Activated CD4-positive, CD25-positive, alpha-beta regulatory T cell treated with anti-CD3 and anti-CD28 coated beads, Interleukin-2, amount 50 U/mL, for 16 hours (primary cell): ENCODE data around the gene ARHGAP40.

Experiments used
- DNase-seq: peaks from one replicate; pipeline ENCODE4 v3.0.0-alpha.2; 2020; ENCODE audit warnings: low read depth, low spot score

ARHGAP40 gene

DNA sequence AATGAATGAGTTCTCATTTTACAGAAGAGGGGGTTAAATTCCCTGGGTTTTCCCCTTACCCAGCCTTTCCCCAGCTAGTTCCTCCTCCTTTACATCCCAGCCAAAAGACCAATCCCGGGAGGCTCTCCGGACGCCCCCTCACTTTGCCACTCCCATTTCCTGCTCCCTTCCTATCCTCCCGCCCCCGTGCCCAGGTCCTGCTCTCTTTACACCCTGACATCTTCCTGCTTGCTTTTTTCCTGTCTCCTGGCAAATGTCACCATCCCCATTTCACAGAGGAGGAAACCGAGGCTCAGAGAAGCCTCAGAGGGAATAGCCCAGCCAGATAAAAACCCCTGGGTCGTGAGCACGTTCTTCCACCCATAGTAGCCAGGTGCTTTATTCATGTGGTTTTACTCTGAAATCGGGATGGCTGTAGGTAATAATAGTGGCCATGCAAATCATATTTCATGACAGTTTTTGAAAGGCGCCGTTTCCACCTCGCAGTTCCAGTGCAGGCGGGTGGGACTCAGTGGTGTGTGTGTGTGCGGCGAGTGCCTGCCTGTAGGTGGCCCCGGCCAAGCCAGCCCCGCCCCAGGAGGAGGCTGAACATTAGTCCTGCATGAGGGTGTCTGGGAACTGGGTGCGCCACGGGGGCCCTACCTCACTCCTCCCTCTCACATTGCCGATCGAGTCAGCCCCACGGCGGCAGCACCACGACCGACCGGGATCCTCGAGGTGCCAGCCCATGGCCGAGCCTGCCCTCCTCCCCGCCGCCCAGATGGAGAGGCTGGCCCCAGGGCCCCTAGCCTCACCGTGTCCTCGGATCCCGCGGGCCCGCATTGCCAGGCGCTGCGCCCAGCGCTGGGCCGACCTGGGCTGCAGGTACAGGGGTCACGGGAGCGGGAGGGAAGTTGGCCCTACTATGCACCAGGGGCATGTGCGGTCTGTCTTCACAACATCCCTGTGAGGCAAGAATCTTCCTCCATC lies at the start of gene ARHGAP40:
ARHGAP40 (plus strand) TSS at position 594 of the 969 bp plus-strand sequence.
- no peak for DNase-seq

DNA sequence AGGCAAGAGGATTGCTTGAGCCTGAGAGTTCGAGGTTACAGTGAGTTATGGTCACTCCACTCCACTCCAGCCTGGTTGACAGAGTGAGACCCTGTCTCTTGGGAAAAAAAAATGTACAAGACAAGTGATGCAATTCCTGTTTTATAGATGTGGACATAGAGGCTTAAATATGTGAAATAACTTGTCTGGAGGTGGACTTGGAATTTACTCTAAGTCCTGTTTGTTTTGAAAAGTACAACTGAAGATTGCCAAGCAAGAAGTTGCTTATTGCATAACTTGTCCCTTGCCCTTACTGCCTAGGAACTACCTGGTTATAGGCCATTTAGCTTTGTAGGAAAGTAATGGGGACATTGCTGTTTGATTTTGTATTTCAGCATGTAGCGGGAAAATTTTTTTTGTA lies 46.6 kb upstream of the ARHGAP40 start:
- no peak for DNase-seq

DNA sequence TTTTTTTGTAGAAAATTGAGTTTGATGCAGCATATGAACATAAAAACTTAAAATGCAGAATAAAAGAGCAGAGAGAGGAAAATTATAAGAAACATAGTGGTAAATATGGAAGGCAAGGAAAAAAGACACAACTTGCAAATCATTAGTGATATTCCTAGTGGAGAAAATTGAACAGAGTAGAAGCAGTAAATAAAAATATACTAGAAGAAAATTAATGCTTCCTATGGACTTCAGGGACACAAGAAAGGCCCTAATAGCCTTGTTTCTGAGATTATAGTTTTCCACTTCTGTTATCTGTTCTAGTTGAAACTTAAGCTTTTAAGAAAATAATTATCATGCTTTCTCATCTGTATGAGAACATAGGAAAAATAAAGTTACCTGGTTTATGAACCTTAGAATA lies 46.2 kb upstream of the ARHGAP40 start:
- no peak for DNase-seq

DNA sequence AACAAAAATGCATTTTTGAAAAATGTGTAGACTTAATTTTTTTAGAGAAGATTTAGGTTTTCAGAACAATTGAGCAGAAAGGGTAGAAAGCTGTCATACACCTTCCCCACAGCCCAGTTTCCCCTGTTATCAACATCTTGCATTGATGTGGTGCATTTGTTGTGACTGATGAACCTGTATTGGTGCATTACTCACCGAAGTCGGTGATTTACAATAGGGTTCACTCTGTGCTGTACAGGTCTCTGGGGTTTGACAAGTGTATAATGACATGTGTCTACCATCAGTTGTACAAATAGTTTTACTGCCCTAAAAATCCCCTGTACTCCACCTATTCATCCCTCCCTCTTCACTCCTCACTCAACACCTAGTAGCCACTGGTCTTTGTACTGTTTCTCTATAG lies 44.4 kb upstream of the ARHGAP40 start:
- DNase-seq = no peak

DNA sequence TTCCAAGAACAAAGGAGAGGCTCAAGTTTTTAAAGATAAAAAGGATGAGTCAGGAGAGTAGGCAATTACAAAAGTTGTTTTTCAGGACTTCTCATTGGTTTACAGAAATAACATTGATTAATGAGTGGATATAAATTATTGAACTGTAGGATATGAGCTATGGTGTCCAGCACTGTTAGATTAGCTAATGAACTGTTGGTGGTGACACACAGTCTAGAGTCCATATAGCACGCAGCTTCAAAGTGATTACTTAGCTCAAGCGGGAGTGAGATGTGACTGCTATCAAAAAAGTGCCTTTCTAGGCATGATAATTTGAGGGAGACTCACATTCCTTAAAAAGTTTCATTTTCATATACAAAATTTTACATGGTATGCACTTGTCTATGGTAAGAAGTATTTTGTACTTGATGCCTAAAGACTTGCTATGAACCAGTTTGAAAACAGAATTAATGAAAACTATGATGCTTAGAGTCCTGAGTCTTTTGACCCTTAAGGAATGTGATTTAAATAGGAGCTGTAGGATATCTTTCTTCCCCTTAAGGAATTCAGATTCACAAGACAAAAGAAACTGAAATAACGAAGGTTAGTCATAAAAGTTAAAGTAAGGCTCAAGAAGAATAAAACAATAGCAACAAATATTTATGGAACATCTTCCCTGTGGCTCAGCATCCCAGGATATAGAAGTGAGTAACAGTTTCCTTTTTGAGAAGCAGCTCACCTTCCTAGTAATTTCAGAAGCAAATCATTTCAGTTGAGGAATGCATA lies 42.8 kb upstream of the ARHGAP40 start:
- DNase-seq = no peak

DNA sequence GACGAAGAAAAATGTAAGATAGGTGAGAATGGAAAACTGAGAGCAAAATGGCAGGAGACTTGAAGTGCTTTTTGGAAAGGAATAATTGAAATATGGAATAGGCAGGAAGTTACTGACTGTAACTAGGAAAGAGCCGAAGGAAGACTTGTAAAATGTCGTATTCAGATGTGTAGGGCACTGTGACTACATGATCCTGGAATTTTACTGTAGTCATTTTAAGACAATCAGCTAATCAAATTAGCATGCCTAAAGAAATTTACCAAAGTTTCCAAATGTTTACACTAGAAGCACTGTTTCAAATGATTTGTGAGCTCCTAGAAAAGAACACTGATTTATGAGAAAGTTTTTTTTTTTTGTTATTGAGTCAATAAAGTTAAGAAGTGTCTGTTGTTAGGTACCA lies 41.8 kb upstream of the ARHGAP40 start:
- no peak for DNase-seq

DNA sequence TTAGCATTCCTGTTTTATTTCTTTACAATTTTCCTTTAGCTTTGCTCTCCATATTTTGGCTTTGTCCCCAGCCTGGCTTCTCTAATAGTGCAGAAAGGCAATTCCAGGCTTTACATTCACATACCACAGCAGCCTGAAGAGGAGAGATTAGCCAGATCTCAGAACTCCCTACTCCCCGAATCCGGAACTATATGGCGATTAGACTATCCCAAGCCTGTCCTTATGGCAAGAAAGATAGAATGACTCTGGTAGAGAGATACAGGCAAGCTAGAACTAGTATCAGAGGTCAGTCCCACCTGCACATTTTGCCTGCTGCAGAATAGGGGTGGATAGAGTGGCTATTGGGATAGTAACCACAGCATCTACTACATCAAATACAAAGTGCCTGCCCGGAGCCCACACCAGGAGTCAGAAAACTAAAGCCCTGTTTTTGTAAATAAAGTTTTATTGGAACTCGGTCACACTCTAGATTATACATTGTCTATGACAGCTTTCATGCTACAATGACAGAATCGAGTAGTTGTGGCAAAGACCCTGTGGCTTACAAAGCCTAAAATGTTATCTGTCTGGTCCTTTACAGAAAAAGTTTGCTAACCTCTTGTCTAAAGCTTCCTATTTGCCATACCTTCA lies 37.7 kb upstream of the ARHGAP40 start:
- DNase-seq = no peak

DNA sequence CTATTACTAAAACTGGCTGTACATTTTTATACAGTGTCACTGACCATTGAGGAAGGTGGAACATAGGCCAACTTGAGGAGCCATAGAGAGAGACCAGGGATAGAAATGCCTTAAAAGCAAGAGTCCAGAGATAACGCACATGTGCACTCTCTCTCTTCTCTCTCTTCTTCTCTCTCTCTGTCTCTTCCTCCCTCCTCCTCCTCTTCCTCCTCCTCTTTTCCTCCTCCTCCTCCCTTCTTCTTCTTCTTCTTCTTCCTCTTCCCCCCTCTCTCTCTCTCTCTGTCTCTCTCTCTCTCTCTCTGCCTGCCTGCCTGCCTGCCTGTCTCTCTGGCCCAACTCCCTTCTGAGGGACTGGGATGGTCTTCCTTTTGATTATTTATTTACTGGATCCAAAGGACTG lies 36.9 kb upstream of the ARHGAP40 start:
- DNase-seq = no peak

DNA sequence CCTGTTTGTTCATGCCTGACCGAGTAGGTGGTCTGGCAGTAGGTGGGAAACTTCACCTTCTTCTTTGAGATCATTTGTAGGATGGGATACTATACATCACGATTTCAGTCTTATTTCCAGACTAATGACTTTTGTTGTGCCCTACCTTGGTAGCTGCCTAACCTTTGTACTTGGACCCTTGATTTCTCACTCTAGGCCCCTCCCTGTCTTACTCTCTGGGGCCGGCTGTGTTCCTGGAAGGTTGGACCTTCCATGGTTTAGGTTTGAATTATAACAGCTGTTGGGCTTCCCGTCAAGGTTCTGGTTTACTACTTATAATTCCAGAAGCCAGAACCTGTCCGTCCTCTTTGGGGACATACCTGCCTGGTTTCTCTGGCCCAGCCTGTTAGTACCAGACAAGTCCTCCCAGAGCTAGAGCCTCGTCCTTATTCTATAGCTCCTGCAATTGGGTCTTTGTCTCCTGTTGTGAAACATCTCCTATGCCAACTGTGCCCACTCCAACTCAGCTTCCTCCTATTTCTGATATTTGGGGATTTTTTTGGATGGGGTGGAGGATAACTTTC lies 35.5 kb upstream of the ARHGAP40 start:
- DNase-seq = no peak

DNA sequence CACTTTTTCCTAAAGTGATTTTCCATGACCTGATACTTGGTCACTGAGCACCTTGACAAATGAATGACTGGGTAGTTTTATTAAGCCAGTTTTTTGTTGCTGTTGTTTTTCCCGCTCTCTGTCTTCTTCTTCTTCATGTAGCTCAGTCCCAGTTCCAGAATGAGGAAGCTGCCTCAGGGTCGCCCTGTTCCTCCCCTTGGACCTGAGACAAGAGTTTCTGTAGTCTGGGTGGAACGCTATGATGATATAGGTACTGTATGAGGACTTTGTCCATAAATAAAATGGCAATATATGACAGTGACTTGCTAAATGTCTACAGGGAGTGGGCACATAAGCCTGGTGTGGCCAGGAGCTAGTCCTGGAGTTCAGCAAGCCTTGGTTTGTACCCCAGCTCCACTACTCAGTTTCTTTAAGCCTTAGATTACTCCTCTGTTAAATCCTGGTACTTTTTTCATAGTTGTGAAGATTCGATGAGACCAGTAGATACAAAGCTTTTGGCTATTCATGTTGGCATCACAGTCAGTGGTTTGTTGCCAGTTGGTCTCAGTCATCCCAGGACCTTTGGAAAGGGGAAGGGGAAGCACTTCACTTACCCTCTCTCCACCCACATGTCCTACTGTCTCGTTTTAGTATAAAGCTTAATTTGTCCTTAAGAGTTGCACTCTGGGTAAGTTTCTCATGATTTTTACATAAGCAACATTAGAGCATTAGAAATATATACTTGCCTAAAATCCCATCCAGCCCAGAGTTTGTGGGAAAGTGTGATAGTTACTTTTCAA lies 31.7 kb upstream of the ARHGAP40 start:
- no peak for DNase-seq

DNA sequence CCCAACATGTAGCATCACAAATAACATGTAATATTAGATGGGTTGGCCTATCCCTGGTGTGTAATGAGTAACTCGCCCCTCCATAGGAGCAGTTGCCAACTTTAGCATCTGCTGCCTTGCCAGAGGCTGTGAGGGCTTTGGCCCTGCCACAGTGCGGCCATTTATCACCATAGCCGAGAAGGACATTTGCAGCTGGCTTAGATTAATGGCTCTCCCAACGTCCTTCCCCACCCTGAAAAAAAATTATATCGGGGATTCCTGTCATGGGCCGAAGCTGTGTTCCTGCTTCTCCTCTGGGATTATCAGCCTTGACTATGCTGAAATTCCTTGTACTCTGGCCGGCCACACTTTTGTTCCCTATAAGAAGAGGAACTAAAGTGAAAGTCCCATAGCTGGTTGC lies 28.2 kb upstream of the ARHGAP40 start:
- DNase-seq = no peak

DNA sequence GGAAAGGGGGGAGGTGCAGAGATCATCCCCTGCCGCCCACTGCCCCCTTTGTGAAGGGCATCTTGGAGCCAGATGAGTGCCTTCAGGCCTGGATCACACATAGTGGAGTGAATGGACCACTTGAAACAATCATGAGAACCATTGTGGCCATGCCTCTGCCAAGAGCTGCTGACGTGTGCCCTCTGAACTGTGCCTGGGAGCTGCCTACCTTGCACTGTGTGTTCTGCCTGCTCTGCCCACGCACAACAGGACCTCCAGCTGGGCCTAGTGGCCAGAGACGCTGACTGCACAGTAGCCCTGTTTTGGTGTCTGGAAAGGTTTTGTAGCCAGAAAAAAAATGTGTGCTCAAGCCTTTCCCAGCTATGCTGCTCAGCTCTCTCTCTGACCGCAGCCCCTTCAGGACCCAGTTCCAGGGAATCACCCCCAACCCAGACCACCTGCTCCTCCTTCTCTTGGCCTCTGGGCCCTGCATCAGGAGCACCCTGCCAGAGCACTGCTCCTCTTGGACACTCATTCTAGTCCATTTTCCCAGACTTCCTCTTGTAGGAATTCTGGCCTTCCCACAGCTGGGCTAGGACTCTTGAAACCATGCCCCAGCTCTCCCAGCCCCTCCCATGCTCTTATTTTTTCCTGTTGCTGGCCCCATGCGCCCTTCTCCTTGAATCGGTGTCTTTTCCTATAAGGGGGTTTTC lies 22.2 kb upstream of the ARHGAP40 start:
- DNase-seq = no peak

DNA sequence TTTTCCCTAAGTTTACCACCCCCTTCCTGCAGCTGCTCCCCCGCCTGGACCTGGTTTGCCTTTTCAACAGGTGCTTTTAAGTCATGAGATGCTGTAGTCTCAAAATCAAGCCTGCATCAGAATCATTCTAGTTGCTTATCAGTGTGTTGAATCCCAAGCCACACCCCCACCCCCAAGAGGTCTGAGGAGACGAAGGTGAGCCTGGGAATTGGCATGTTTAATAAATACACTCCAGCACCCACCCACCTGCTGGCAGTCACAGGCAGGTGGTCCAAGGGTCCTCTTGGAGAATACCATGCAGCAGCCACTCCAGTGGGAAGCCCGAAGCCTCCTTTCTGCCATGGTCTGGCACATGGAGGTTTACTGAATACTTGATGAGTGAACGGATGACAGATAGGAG lies 21.7 kb upstream of the ARHGAP40 start:
- no peak for DNase-seq

DNA sequence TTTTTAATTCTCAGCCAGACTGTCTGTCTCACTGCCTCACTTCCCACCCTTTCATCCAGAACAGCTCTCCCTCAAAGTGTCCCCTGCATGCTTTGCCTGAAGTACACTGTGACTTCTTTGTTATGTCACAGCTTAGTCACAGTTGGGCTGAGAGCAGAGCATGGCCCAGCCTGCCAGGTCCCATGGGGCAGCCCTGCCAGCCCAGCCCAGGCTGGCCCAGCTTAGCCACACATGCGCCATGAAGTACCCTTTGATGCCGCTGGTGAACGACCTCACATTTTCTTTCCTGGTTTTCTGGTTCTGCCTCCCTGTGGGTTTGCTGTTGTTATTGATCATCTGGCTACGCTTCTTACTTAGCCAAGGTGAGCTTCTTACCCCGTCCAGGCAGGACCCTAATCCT lies 20.6 kb upstream of the ARHGAP40 start, which contains the start of gene ADIG:
ADIG (plus strand) TSS at position 185 of the 400 bp plus-strand sequence; CDS start at position 239, 54 bp downstream.
- no peak for DNase-seq

DNA sequence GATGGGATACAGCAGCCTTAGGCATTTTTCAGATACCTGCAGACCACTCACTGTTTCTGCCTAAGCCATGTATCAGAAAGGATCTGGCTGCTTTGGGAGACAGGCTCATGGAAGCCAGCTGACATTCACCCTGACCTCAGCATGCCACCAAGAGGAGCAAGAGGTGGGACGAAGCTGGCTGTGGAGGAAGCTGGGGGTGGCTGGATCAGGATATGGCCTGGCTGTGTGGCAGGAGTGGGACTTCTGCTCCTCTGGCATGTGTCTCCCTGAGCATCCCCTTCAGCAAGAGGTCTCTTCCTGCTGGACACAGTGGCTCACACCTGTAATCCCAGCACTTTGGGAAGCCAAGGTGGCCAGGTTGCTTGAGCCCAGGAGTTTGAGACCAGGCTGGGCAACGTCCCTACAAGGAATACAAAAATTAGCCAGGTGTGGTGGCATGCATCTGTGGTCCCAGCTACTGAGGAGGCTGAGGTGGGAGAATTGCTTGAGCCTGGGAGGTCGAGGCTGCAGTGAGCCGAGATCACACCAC lies 19.7 kb upstream of the ARHGAP40 start:
- DNase-seq = no peak

DNA sequence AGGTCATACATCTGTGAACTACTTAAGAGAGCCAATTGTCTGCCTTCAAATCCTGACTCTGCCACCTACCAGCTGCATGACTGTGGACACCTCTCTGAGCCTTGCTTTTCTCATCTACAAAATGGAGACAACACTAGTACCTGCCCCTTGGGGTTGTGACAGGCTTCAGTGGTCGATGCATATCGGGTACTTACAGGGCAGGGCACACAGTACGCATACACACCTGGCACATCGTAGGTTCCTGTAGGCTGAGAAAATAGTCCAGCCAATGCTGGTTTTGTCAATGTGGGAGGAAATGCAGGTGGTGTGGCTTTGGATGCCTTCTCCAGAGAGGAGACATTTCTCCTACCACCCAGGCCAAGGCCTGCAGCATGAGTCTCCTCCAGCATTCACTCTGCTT lies 18.3 kb upstream of the ARHGAP40 start:
- DNase-seq = no peak

DNA sequence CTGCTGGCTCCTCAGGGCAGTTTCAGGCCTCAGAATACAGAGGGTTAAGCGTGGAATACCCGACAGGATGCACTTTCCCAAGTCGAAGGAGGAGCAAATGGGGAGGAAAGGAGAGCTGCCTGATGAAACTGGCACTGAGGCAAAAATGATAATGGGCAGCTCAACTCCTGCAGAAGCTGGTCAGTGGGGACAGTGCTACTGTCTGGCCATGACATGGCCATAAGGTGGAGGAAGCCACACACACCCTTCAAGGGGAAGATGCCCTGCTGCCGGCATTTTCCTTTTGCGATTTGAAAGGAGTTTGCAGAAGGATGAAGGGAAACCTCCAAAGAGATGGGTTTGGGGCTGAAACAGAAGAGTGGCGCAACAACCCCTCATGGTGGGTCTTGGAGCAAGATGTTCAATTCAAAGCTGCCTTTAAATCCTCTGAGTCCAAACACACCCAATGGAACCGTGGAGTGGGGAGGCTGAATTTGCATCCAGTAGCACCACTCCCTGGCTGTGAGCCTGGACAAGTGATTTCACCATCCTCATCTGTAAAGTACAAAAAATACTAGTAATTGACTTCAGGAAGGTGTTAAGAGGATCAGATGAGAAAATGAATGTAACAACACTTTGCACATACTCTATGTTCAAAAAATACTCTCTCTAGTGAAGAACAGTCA lies 17.4 kb upstream of the ARHGAP40 start:
- DNase-seq = no peak

DNA sequence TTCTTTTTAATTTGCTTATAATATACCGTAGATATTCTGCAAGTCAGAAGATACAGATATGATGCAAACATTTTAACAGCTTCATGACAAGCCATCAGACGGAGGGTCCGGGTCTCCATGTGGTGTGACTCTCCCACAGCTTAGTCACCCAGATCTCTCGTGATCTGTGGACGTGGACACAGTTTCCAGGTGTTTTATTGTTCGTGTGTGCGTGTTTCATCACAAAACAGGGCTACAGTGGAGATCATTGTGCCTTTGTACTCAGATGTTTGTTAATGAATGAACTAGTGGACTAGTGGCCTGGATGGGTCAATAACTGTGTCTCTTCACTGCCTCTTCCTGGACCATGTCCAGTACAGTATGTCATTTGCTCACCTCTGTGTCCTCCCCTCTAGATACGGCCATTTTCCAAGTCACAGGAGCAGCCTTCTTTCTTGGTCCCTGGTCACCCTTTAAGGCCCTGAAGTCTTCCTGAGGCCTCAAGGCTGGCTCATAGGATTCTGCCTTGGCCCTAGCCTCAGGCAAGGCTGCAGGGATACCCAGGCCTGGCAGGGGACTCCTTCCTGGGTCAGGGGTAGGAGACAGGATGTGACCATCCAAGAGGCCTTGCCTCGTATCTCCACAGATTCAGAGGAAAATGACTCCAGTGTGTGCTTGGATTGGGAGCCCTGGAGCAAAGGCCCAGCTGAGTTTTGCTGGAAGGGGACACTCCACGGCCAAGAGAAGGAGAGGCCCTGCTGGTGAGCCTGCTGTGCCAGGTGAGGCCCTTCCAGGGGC lies 16.0 kb upstream of the ARHGAP40 start:
- DNase-seq = no peak

DNA sequence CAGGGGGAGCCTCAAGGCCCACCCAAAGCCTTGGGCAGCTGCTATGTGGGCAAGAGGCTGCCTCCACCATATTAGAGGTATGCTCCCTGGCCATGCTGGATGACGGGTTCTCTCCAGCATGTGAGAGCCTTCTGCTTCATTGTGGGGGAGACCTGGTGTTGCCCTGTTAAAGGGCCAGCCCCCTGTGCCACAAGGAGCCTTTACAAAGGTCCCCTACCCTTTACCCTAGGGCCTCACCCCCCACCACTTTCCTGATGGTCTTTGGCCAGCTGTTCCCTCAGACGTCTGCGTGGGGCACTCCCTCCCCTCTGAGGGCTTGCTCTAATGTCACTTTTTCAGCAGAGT lies 15.5 kb upstream of the ARHGAP40 start:
- no peak for DNase-seq
